NCI-H1105 (cell line): Measurements from ENCODE around the gene AHCY.
"Not testable (repeated sequence)": the region's sequence is repeated elsewhere in the genome, so short reads cannot be mapped to it uniquely, and the experiment has no call there.

Experiments used
- DNase-seq: peaks from one replicate; lab custom pipeline; 2025; lab: John Stamatoyannopoulos, UW

The AHCY gene

GRCh38 chr20:34302723-34303533 lies at the start of gene AHCY:
AHCY (minus strand) TSS chr20:34303355; CDS start chr20:34303270, 85 bp downstream.
- DNase-seq = peak; percentile 94

GRCh38 chr20:34350095-34350494 lies 46.9 kb upstream of the AHCY start:
- DNase-seq = no peak

- no peak for DNase-seq
Observed at GRCh38 chr20:34347571-34347970, 44.4 kb upstream of the AHCY start.

GRCh38 chr20:34346533-34346865 lies 43.3 kb upstream of the AHCY start:
- DNase-seq = not testable (repeated sequence)

GRCh38 chr20:34345839-34346532 lies 42.8 kb upstream of the AHCY start:
- DNase-seq = not testable (repeated sequence)

- no peak for DNase-seq
Observed at GRCh38 chr20:34345402-34345736, 42.2 kb upstream of the AHCY start.

- DNase-seq = no peak
Observed at GRCh38 chr20:34344238-34344637, 41.1 kb upstream of the AHCY start.

- no peak for DNase-seq
Observed at GRCh38 chr20:34343458-34344211, 40.5 kb upstream of the AHCY start.

- not testable (repeated sequence) for DNase-seq
Observed at GRCh38 chr20:34341199-34341598, 38.0 kb upstream of the AHCY start.

- peak; percentile 40 for DNase-seq
Observed at GRCh38 chr20:34340726-34341125, 37.6 kb upstream of the AHCY start.

GRCh38 chr20:34337982-34338726 lies 35.0 kb upstream of the AHCY start:
- DNase-seq = no peak

- no peak for DNase-seq
Observed at GRCh38 chr20:34337544-34337943, 34.4 kb upstream of the AHCY start.

GRCh38 chr20:34334654-34335407 lies 31.7 kb upstream of the AHCY start:
- DNase-seq = no peak

GRCh38 chr20:34333786-34334185 lies 30.6 kb upstream of the AHCY start:
- DNase-seq = no peak

GRCh38 chr20:34332262-34332920 lies 29.2 kb upstream of the AHCY start:
- DNase-seq = no peak

- DNase-seq = no peak
Observed at GRCh38 chr20:34331838-34332237, 28.7 kb upstream of the AHCY start.

- DNase-seq = not testable (repeated sequence)
Observed at GRCh38 chr20:34330861-34331544, 27.8 kb upstream of the AHCY start.

- no peak for DNase-seq
Observed at GRCh38 chr20:34328928-34329677, 25.9 kb upstream of the AHCY start.

GRCh38 chr20:34328207-34328606 lies 25.1 kb upstream of the AHCY start:
- DNase-seq = not testable (repeated sequence)

GRCh38 chr20:34324541-34324940 lies 21.4 kb upstream of the AHCY start:
- no peak for DNase-seq
